ENCODE data around the gene SLC9A8. TPM values are rescaled to one million over a fixed set of nuclear protein-coding genes. Genes with fewer than 3 reads are reported as not detected.

SLC9A8 gene
- total and polyA plus RNA-seq, 4 donors = 7.8 to 21.1 (median 14.4) TPM

DNA sequence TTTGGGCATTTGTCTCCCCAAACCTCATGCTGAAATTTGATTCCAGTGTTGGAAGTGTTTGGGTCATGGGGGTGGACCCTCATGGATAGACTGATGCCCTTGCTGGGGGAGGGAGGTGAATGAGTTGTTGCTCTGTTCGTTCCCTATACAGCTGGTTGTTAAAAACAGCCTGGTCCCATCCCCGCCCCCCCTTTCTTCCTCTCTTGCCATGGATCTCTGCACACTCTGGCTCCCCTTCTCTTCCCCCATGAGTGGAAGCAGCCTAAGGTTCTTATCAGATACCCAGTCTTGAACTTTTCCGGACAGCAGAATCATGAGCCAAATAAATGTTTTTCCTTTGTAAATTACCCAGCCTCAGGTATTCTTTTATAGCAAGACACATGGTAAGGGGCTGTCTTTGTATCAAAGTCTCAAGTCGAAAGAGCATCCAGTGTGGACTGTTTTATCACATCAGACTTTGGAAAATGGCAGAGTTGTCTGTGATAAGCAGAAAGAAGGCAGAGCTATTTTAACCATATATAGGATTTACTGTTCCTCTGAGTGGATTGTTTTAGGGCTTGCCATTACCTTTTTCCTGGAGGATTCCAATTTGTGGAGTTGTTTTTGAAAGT lies 31.2 kb downstream of the SLC9A8 start:
- Histone ChIP-seq H3K4me3 (no peak overlapping the region), H3K27ac (ENCODE audit: low read depth in 1 of 2, low read length in 1 of 2) (no peak overlapping the region), H3K9me3 (ENCODE audit: control insufficient read depth in 4 of 4, insufficient read depth in 3 of 4, low read length in 3 of 4) (no peaks in the 10 kb centered on the region), H3K4me1 (ENCODE audit: control insufficient read depth in 5 of 5, insufficient read depth in 5 of 5, low read length in 5 of 5) (peaks cover 0 to 3% (median 0%) of the 10 kb centered on the region in 5 donors), H3K9ac (ENCODE audit: insufficient read depth in 1 of 2, low read length in 2 of 2) (no peak overlapping the region), H3K36me3 (ENCODE audit: control insufficient read depth in 4 of 4, insufficient read depth in 4 of 4, low read length in 4 of 4) (peaks cover 12 to 17% (median 15%) of the 10 kb centered on the region in 4 donors), H3K27me3 (ENCODE audit: control insufficient read depth in 3 of 3, insufficient read depth in 3 of 3, low read length in 2 of 3) (no peaks in the 10 kb centered on the region)
- WGBS, 2 donors = 79 to 81% methylated on average over 4 of the region's 4 CpGs
- DNase-seq (peak in 1 of 3 donors; percentile 15), ATAC-seq (ENCODE audit: insufficient read depth, low FRiP score) (no peak)
- TF ChIP-seq, protein P1, sequence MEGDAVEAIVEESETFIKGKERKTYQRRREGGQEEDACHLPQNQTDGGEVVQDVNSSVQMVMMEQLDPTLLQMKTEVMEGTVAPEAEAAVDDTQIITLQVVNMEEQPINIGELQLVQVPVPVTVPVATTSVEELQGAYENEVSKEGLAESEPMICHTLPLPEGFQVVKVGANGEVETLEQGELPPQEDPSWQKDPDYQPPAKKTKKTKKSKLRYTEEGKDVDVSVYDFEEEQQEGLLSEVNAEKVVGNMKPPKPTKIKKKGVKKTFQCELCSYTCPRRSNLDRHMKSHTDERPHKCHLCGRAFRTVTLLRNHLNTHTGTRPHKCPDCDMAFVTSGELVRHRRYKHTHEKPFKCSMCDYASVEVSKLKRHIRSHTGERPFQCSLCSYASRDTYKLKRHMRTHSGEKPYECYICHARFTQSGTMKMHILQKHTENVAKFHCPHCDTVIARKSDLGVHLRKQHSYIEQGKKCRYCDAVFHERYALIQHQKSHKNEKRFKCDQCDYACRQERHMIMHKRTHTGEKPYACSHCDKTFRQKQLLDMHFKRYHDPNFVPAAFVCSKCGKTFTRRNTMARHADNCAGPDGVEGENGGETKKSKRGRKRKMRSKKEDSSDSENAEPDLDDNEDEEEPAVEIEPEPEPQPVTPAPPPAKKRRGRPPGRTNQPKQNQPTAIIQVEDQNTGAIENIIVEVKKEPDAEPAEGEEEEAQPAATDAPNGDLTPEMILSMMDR (IDR thresholded peaks at IDR 0.05; ENCODE audit: control extremely low read depth, extremely low read depth) = no peak

DNA sequence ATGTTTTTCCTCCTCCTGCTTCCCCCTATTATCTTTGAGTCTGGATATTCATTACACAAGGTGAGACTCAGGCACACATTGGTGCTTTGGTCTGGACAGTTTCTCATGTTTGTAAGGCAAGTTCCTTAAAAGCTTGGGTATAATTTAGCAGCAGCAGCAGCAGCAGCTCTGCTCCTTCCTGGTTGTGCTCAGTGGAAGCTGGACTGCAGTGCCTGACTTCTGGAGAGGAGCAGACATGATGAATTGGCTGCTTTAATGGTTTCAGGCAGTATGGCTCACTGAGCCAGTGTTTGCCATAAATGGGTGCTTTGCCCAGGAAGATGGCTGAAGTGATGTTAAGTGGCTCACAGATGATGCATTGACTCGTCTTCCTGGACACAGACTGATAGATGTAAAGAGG lies 32.4 kb downstream of the SLC9A8 start:
- WGBS, 2 donors = 74 to 78% methylated on average over 1 of the region's 1 CpG
- H3K27ac ChIP-seq (ENCODE audit: low read depth in 1 of 2, low read length in 1 of 2) = no peak overlapping the region
- ATAC-seq (ENCODE audit: insufficient read depth, low FRiP score) = no peak

DNA sequence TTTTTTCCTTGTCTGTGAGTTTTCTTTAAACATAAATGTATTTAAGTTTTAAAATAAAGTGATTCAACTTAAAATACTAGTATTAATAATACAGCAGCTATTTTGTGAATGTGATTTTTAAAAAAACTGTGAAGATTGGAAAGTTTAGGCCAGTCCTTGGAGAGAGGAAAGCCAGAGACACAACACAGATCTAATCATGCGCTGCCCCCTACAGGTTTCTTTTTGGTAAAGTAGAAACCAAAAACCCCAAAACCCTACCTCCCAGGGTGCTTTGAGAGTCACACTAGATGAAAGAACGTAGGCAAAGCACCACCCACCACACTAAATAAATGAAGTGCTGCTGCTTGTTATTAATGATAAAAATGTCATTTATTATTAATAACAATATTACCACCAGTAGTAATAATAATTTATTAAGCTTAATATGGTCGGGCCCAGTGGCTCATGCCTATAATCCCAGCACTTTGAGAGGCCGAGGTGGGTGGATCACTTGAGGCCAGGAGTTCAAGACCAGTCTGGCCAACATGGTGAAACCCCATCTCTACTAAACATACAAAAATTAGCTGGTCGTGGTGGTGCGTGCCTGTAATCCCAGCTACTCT lies 33.7 kb downstream of the SLC9A8 start:
- DNase-seq = peak; percentile 35 to 75 (median 67)
- WGBS, 2 donors = 71 to 73% methylated on average over 6 of the region's 6 CpGs

More for the DNA sequence above, 32.4 kb downstream of the SLC9A8 start:
- Histone ChIP-seq H3K4me1 (ENCODE audit: control insufficient read depth in 5 of 5, insufficient read depth in 5 of 5, low read length in 5 of 5) (peaks cover 0 to 3% (median 0%) of the 10 kb centered on the region in 5 donors), H3K9me3 (ENCODE audit: control insufficient read depth in 4 of 4, insufficient read depth in 3 of 4, low read length in 3 of 4) (no peaks in the 10 kb centered on the region), H3K36me3 (ENCODE audit: control insufficient read depth in 4 of 4, insufficient read depth in 4 of 4, low read length in 4 of 4) (peaks cover 13 to 21% (median 18%) of the 10 kb centered on the region in 4 donors), H3K9ac (ENCODE audit: insufficient read depth in 1 of 2, low read length in 2 of 2) (no peak overlapping the region), H3K4me3 (no peak overlapping the region), H3K27me3 (ENCODE audit: control insufficient read depth in 3 of 3, insufficient read depth in 3 of 3, low read length in 2 of 3) (no peaks in the 10 kb centered on the region)
- no peak for DNase-seq
- TF ChIP-seq, protein P1 (IDR thresholded peaks at IDR 0.05; ENCODE audit: control extremely low read depth, extremely low read depth) = no peak

More for the DNA sequence above, 33.7 kb downstream of the SLC9A8 start:
- TF ChIP-seq, protein P1 (IDR thresholded peaks at IDR 0.05; ENCODE audit: control extremely low read depth, extremely low read depth) = peak; percentile 31
- H3K9me3 ChIP-seq (ENCODE audit: control insufficient read depth in 4 of 4, insufficient read depth in 3 of 4, low read length in 3 of 4) = no peaks in the 10 kb centered on the region
- H3K4me1 ChIP-seq (ENCODE audit: control insufficient read depth in 5 of 5, insufficient read depth in 5 of 5, low read length in 5 of 5) = peaks cover 0 to 10% (median 5%) of the 10 kb centered on the region in 5 donors
- peaks cover 13 to 22% (median 16%) of the 10 kb centered on the region in 4 donors for H3K36me3 ChIP-seq (ENCODE audit: control insufficient read depth in 4 of 4, insufficient read depth in 4 of 4, low read length in 4 of 4)
- H3K9ac ChIP-seq (ENCODE audit: insufficient read depth in 1 of 2, low read length in 2 of 2) = no peak overlapping the region
- no peak overlapping the region for H3K27ac ChIP-seq (ENCODE audit: low read depth in 1 of 2, low read length in 1 of 2)
- H3K4me3 ChIP-seq = no peak overlapping the region
- peak; percentile 47 for ATAC-seq (ENCODE audit: insufficient read depth, low FRiP score)
- H3K27me3 ChIP-seq (ENCODE audit: control insufficient read depth in 3 of 3, insufficient read depth in 3 of 3, low read length in 2 of 3) = no peaks in the 10 kb centered on the region
